Activated CD4-positive, alpha-beta T cell treated with anti-CD3 and anti-CD28 coated beads for 24 hours (primary cell): Measurements from ENCODE around the gene ECE2.

Experiments used
- DNase-seq, 2 donors: peaks; one replicate each; pipeline ENCODE4 v3.0.0-alpha.2; 2020; ENCODE audit warnings: low read depth in 2 of 2

The ECE2 gene

GRCh38 chr3:184240384-184241140 lies 35.3 kb upstream of the ECE2 start:
- DNase-seq, result no peak

- no peak for DNase-seq
Observed at GRCh38 chr3:184241141-184241446, 34.7 kb upstream of the ECE2 start.

GRCh38 chr3:184241447-184242296 lies 34.1 kb upstream of the ECE2 start:
- no peak for DNase-seq

- DNase-seq, result no peak
Observed at GRCh38 chr3:184242297-184242685, 33.5 kb upstream of the ECE2 start.

- peak; percentile 77 to 84 for DNase-seq
Observed at GRCh38 chr3:184248454-184249411, 27.1 kb upstream of the ECE2 start, which contains the start of gene ALG3. Gene ALG3, minus strand, starts transcription at chr3:184248962. Its CDS starts 22 bp downstream, at chr3:184248940.

- peak; percentile 92 to 93 for DNase-seq
Observed at GRCh38 chr3:184249412-184250166, 26.2 kb upstream of the ECE2 start, which contains the start of gene EEF1AKMT4. Gene EEF1AKMT4, plus strand, starts transcription at chr3:184249672. Its CDS starts 23 bp downstream, at chr3:184249695.

- DNase-seq, result peak; percentile 90 to 91
Observed at GRCh38 chr3:184250167-184250828, 25.5 kb upstream of the ECE2 start.

GRCh38 chr3:184255291-184256039 lies 20.4 kb upstream of the ECE2 start:
- no peak for DNase-seq

GRCh38 chr3:184257083-184257915 lies 18.5 kb upstream of the ECE2 start:
- no peak for DNase-seq

- DNase-seq, result no peak
Observed at GRCh38 chr3:184258926-184259325, 16.9 kb upstream of the ECE2 start.

- no peak for DNase-seq
Observed at GRCh38 chr3:184259396-184259877, 16.4 kb upstream of the ECE2 start.

- no peak for DNase-seq
Observed at GRCh38 chr3:184259878-184260723, 15.7 kb upstream of the ECE2 start.

GRCh38 chr3:184260724-184261269 lies 15.0 kb upstream of the ECE2 start:
- no peak for DNase-seq

- DNase-seq, result peak in 1 of 2 donors; percentile 49
Observed at GRCh38 chr3:184261270-184261853, 14.5 kb upstream of the ECE2 start, which contains the start of gene CAMK2N2. Gene CAMK2N2, minus strand, starts transcription at chr3:184261553. Its CDS starts 268 bp downstream, at chr3:184261285.

- no peak for DNase-seq
Observed at GRCh38 chr3:184261854-184262763, 13.7 kb upstream of the ECE2 start.

GRCh38 chr3:184262764-184263179 lies 13.1 kb upstream of the ECE2 start:
- no peak for DNase-seq
